Vagina (tissue), 2 donors: ENCODE measurements around the gene SNED1.

ENCODE experiments used
- CTCF ChIP-seq, 3 experiments: fragments of 450-650 bp in 2 of 3; fragments of 200-600 bp in 1 of 3; sonication (generic) in 1 of 3; IDR thresholded peaks; one replicate each; pipeline ENCODE4 v1.5.1; 2017 to 2019; ENCODE audit warnings: antibody characterized with exemption in 3 of 3, mild to moderate bottlenecking in 2 of 3, moderate library complexity in 2 of 3
- POLR2AphosphoS5 ChIP-seq, 2 donors: sonication (generic); formaldehyde crosslinking; IDR thresholded peaks; one replicate each; pipeline ENCODE4 v1.9.0; 2017; ENCODE audit warnings: antibody characterized with exemption in 2 of 2, mild to moderate bottlenecking in 2 of 2, low read depth in 1 of 2; ENCODE audit not compliant: insufficient read depth in 1 of 2

GRCh38 chr2:241111440-241111805 lies 113.0 kb downstream of the SNED1 start:
- no peak for TF ChIP-seq CTCF (IDR thresholded peaks at IDR 0.05)
- TF ChIP-seq POLR2AphosphoS5 (IDR thresholded peaks at IDR 0.05; ENCODE audit: insufficient read depth in 1 of 2, low read depth in 1 of 2): no peak
